IPS-11a (cell line): ENCODE data around the gene HOOK1.
A peak's percentile ranks its signal among the peaks of the same experiment; 100 is the strongest.

Experiments used
- H3K4me3 ChIP-seq: one replicate; pipeline ENCODE4 v1.5.1; 2013; ENCODE audit warnings: low read depth, low read length, control low read depth

HOOK1 gene

DNA sequence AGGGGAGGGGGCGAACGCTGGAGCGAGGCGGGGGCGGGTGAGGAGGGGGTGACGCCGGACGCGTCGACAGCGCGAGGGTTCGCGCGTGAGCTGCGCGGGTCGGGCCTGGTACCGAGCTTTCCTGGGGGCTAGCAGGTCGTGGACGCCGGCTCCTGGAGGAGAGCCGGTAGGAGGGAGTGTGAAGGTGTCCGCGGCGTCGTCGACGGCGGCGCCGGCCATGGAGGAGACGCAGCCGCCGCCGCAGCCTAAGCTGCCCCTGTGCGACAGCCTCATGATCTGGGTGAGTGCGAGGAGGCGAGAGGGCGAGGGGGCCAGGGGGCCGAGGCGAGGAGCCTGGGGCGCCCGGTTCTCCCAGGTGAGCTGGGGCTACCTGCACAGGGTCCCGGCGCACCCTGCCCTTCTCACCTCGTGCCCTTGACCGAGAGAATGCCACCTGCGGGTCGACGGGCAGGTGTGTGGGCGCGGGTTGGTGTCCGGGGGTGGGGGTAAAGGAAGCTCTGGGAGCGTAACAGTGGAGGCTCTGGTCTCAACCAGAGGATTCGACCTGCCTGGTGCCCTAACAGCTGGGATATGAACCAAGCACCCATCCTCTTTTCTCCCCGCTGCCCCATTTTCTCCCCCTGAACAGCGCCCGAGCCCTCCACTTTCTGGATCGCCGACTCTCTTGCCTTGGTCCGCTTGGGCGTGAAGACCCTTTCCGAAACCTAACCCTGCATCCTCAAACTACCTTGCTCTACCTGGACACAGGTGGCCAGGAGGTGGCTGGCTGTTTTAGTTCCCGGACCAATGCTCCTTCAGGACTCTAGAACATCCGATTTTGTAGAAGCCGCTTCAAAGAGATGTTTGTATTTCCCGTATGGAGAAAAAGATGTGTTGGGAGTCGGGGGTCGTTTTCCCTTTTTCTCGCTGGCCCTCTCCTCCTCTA lies at the start of gene HOOK1:
TSS of gene HOOK1 (plus strand) at position 49 of the 925 bp plus-strand sequence. CDS start at position 218, 169 bp downstream.
- H3K4me3 ChIP-seq: peak within 1 kb of the TSS; percentile 73

DNA sequence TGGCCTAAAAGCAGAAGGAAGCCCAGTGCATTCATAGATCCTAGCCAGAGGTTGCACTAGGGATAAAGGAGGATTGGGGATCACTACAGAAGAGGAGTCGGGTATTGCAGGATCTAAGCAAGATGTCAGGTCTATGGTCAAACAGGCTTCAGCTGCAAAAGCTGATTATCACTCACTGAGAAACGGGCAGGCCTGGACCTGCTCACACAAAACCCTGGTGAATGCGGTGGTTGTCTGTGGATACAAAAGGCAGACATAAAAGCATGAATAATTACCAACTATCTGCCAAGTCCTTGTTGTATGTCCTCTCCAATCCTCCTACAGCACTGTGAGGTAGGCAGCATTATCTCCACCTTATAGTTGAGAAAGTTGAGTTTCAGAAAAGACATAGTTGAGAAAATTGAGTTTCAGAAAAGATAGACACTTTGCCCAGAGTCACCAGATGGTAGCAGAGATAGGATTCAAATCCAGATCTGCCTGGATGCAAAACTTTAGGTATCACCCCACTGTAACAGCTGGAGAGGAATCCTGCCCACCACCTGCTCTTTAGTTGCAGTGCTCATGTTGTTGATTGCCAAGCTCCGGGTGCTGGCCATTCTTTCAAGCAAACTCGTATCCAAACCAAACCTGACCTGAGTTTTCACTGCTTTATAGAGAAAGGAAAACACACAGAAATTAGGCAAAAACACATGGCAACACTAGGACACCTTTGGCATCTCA lies 49.6 kb upstream of the HOOK1 start:
- H3K4me3 ChIP-seq: no peak overlapping the region

DNA sequence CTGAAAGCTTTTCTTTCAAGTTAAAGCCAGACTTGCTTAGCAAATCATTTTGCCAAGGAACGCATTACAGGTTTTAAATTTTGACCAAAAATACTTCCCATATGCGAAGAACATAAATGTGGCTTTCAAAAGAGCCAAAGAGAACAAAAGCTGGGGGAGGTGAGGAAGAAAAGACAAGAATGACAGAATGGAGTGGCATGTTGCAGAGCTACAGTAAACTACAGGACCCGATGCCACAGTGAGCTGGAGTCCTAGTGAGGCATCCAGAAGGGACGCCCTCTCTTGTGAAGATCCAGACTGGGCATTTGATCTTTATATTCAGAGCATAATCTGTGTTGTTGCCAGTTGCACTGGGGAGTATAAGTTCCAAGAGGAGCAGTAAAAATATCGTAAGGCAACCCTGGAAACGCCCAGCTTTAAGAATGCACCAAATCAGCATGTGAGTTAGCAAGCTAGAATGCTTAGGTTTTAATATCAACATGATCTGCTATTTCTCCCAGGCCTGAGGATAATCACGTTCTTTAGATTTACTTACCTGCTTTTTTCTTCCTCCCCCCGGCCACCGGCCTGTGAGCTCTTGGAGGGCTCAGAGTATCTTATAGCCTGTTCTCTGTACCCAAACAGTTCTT lies 48.4 kb upstream of the HOOK1 start:
- no peak overlapping the region for H3K4me3 ChIP-seq

DNA sequence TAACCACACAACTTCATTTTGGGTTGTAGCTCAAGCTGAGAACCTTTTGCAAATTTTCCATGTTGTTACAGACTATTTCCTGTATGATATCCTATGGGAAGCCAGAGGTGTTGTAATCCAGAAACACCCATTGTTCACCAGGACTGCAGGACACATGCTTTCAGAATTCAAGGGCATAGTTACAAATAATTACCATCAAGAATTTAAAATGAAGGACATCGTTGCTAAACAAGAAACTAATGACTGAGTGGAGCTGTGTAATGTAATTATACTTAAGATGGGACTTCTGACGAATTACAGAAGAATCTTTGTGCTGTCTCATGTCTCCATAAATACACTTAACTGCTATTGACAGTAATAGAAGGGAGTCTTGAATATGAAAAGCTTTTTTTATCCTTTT lies 47.6 kb upstream of the HOOK1 start:
- H3K4me3 ChIP-seq: no peak overlapping the region

DNA sequence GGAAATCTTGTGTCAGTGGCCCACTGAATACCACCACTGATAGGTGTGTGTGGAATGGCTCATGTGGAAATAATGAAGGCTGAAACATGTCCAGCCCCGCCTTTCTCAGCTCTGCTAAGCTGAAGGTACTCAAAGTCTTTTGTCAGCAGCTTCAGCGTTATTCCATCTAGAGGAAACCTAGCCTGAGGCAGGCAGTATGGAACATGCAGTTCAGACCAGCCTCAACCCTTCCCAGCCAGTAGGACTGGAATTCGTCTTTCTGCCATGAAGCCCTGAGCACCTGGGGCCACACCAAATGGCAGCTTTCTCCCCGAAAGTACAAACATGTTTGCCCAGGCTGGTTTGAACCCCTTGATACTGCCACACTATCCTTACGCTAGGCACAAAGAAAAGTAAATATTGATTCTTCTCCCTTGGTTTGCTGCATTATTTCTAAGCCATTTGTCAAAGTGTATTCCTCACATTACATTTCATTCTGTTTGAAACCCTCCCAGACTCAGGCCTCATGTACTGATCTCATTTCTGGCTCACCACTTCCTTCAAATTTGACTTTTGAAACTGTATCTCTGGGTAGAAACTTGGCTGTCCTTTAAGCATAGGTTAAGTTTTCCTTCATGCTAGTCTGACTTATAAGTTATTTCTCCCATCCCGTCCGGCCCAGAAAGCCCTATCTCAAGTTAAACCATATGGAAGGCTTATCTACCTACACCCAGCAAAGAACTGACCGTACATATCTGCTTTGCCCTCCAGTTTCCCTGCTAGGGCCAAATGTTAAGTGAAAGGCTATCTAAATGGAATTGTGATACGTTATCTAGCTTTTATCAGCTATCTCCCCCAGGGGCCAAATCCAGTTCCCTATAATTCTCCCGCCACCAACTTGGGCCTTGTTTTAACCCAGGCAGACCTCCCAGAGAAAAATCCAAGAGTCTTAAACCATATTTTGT lies 45.7 kb upstream of the HOOK1 start:
- no peak overlapping the region for H3K4me3 ChIP-seq

DNA sequence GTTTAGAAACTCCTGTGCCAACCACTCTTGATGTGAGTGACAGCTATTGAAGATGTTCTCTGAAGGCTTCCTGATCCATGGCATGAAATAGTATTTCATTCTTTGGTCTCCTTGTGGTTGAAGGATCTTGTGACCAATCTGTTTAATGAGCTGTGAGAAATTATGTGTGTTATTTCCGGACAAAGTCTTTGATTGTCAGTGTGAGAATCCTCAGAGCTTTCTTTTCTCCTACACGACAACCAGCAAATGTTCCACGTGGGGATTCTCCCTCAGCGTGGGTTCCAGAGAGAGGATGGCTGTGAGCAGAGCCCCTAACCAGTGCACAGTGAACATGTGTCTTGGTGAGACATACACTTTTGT lies 45.0 kb upstream of the HOOK1 start:
- no peak overlapping the region for H3K4me3 ChIP-seq

DNA sequence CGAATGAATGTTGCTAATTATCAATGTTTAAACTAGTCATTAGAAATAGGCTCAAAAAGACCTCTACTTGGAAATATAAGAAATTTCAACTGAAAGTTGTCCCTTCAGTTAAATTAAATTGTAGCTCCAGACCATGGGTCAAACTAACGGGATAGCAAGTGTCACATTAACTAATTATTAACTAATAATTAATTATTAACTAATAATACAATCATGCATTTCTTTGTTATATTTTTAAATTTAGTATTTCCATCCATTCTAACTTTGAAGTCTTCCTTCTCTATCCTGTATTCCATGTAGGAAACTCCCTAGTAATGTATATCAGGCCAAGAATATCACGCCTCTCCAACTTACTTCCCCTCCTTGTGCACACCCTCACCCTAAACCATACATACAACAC lies 43.4 kb upstream of the HOOK1 start:
- H3K4me3 ChIP-seq: no peak overlapping the region

DNA sequence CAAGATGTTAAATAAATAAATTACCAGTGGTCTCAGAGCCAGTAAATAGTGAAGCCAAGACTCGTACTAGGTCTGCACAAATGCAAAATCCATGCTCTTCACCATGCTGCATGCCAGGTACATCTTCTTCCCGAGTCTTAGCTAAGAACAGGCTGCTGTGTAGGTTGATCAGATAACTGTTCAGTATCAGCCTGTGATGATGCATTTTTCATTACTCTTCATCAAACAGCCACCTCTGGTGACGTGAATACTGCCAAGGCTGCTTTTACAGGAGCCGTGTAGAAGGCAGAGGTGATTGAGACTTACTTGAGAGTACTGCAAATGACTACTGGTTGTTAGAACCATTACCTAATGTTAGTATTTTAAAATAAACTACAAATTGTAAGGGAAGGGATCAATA lies 39.3 kb upstream of the HOOK1 start:
- no peak overlapping the region for H3K4me3 ChIP-seq

DNA sequence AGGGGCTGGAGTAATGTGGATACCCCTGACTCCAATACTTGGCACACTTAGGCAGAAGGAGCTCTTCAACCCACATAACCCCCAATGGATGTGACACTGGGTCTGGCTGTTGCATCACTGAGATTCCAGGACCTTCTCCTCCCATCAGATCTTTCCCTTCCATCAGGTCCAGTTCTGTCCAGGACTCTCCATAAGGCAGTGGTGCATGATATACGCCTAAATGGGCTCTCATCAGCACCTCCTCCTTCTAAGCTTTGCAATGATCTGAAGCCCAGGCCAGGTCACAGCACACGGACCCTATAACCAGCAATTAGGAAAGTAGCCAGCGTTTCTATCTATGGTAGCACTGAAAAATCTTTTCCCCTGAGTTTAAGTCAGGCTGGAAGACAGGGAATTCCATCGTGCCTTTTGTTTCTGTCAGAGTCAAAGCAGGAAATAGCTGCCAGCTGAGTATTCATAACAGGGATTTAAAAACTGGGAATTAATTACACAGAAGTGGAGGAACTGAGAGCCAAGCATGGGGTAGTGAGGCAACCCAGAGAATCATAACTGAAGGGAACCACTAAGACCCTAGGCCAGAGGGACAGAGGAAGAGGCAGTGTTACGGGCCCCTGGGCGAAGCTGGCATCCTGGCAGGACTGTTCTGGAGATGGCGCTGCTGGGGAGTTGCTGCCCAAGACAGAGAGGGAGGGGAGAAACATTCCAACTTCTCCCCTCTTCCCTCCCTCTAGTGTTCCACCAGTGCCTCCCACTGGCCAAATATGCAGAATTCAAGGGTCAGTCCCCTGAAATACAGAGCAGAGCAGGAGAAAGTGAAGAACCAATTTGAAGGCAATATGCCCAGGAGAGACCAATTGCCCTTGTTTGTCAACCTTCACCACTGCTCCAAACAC lies 37.5 kb upstream of the HOOK1 start:
- no peak overlapping the region for H3K4me3 ChIP-seq

DNA sequence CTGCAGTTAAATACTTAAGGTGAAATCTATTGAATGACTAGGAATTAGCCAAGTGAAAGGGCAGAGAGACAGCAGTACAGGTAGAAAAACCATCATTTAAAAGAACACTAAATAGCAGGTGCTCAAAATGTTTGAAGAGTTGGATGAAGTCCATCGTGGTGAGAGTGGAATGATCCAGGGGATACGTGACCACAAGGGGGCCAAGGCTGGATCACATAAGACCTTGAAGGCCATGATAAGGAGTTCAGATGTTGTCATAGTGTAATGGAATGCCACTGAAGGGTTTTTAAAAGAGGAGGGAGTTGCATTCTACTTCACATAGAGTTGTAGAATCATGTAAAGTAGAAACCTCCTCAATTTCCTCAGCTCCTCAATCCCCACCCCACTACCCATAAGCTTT lies 34.8 kb upstream of the HOOK1 start:
- no peak overlapping the region for H3K4me3 ChIP-seq

DNA sequence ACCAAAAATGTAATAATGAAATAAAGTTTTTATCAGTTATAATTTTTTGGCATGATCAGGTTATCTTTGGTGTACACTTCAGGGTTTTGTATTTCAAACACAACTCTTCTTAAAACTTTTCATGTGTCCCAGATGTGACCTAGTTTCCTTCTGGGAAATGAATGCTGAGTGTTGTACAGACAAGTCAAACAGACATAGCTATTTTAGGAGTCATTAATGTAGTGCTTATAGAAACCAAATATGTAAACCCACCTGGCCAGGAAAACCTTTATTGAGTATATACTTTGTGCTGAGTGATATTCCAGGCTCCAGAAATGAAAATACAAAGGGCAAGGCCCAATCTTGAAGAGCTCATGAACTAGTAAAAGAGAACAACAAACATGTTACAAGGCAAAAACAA lies 25.9 kb upstream of the HOOK1 start:
- H3K4me3 ChIP-seq: no peak overlapping the region

DNA sequence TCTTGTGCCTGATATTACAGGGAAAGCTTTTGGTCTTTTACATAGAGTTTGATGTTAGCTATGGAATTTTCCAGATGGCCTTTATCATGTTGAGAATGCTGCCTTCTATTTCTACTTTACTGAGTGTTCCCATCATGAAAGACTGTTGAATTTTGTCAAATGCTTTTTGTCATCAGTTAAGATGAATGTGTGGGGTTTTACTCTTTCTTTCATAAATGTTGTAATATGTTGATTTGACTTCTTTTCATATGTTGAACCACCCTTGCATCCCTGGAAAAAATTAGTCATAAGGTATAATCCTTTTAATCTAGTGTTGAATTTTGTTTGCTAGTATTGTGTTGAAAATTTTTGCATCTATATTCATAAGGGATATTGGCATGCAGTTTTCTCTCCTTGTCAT lies 16.1 kb upstream of the HOOK1 start:
- H3K4me3 ChIP-seq: no peak overlapping the region

DNA sequence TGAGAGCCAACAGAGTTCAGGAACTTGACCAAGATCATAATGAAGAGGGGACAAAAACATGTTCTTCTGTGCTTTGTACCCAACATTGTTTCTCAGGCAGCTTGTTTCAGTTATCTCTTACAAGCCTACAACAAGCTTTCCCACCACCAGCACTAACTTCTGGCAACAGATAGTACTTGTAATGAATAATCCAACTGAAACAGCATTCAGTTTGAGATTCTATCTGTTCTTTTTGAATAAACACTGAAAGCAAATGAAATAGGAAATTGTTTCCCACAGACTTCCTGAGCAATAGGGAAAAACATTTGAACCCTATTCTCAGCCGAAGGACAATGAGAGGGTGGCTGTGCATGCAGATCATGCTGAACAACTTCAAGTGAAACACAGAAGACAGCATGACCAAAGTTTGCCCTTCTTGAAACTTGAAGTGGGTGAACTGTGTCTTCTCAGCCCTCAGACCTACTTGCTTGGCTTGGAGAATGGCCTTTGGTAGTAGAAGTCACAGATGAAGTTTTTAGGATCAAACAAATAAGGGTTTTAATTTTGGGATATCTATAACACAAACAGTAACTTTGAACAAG lies 11.2 kb upstream of the HOOK1 start:
- H3K4me3 ChIP-seq: no peak overlapping the region

DNA sequence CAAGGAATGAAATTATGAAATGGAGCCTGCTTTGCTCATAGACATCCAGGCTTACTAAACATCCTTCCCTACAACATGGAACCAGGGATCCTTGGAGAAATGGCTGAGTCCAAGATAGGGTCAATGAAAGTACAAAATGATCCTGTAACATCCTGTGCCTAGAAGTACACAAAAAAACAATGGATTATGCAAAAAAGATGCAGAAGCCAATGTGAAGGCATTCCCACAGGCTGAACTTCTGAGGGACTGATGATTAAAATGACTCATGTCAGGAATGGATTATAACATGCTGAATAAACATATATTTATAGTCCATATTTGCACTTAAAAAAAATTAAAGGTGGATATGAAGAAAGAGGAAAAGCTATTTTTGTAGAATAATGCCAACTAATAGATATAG lies 10.4 kb upstream of the HOOK1 start:
- H3K4me3 ChIP-seq: no peak overlapping the region

DNA sequence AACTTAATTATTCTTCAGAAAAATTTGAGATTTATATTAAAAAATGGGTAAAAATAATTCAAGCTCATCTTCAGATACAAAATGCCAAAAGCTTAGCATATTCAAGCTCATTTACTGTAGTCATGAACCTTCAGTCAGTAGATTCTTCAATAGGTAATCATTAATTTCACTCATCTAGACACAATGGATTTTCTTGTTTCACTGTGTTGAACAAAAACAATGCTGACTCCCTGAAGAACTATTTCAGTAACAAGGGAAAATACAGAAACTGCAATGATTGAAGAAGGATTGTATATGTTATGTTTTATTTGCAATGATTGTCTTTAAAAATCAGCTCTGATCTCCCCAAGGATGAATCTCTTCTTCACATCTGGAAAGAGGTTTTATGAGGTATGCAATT lies 9.2 kb upstream of the HOOK1 start:
- H3K4me3 ChIP-seq: no peak overlapping the region

DNA sequence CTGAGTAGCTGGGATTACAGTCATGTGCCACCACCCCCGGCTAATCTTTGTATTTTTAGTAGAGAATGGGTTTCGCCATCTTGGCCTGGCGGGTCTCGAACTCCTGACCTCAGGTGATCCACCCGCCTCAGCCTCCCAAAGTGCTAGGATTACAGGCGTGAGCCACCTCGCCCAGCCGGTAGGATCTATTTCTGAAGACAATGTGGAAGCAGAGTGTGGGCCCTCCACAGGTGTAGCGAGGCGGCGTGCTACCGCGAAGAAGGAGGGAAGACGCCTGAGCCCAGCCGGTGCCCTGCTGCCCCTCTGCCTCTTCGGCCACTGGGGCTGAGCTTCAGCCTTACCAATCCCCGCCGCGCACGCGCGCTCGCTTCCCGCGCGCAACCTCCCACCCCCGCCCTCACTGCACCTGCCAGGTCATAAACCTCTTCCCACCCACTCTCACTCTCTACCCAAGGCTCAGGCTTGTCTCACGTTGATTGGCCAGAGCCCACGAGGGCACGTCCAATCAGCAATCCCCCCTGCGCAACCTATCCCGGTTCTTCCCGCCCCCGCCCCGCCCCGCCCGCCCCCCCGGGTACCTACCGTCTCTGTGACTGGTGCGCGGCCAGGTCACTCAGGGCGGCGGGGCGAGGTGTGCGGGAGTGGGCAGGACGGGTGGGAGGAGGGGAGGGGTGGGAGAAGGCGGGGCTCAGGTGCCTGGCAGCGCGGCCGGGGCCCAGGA lies 409 bp upstream of the HOOK1 start:
- H3K4me3 ChIP-seq: no peak overlapping the region

DNA sequence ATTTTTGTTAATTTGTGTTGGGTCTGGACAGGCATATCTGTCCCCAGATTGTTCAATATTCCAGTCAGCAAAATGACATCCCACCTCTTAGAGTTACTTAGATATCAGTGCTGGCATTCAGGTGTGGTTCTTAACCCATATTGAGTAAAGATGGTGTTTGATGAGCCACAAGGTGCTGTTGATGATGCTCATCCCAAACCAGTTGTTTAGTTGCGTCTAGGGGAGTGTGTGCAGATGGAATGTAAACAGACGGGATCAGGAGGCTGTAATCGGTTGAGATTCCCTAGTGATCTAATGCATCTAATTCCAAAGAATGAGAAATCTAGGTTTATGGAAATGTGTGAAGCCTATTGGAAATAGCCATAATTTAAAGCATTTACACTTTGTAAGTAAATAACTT lies 1.1 kb downstream of the HOOK1 start:
- peak overlapping the region; percentile 73 for H3K4me3 ChIP-seq

DNA sequence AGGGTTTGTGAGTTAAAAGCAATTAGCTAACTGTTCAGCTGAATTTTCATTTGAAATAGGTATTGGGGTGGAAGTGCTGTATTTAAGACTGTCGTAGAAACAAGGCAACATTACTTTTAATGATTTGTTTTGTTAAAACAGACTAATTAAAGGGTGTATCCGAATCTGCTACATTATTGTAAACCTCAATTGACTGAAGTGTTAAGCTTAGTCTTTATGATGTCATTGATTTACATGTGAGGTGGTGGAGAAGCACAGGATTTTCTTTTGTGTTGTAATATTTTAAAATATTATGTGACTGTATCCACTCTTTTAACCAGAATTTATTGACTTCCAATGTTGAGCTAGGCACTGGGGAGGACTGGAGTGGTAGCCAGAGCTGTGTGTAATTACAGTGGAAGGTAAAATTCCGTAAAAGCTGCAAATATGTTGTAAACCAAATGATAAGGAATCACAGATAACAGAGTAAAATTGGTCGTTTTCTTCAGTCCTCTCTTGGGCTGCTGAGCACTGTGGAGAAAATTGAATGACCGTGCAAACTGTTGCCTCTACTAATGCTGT lies 1.6 kb downstream of the HOOK1 start:
- H3K4me3 ChIP-seq: no peak overlapping the region
